DND-41 (cell line): ENCODE measurements around the gene FAM131C.

Experiments
- EZH2 ChIP-seq: IDR thresholded peaks from 3 replicates; pipeline ENCODE4 v1.6.1; 2012; ENCODE audit warnings: borderline replicate concordance, low read depth, mild to moderate bottlenecking, moderate library complexity, low read length, inconsistent platforms; ENCODE audit not compliant: severe bottlenecking
- TF ChIP-seq, protein P1 (sequence below): IDR thresholded peaks from 2 replicates; pipeline ENCODE4 v1.5.1; 2012; ENCODE audit warnings: borderline replicate concordance, low read length, moderate library complexity, mild to moderate bottlenecking; ENCODE audit not compliant: poor library complexity, severe bottlenecking; ENCODE audit errors: extremely low read depth

DNA sequence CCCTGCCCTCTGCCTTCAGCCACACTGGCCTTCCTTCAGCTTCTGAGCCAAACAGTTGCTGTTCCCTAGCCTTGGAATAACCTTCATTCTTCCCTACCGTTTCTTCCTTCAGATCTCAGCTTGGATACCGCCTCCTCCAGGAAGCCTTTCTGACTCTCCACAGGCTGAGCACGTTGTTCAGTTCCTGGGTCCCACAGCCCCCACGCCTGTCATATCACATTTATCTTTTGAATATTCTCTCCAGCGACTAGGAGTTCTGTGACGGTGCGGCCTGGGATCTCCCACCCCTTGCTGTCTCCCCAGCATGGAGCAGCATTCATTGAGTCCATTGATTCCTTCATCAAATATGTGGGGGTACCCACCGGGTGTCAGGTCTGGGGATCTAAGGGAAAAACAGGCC, 43.2 kb upstream of the FAM131C start:
- TF ChIP-seq, protein P1, sequence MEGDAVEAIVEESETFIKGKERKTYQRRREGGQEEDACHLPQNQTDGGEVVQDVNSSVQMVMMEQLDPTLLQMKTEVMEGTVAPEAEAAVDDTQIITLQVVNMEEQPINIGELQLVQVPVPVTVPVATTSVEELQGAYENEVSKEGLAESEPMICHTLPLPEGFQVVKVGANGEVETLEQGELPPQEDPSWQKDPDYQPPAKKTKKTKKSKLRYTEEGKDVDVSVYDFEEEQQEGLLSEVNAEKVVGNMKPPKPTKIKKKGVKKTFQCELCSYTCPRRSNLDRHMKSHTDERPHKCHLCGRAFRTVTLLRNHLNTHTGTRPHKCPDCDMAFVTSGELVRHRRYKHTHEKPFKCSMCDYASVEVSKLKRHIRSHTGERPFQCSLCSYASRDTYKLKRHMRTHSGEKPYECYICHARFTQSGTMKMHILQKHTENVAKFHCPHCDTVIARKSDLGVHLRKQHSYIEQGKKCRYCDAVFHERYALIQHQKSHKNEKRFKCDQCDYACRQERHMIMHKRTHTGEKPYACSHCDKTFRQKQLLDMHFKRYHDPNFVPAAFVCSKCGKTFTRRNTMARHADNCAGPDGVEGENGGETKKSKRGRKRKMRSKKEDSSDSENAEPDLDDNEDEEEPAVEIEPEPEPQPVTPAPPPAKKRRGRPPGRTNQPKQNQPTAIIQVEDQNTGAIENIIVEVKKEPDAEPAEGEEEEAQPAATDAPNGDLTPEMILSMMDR: no peak
- TF ChIP-seq EZH2: no peak
